Epithelial cell of esophagus (primary cell): ENCODE measurements around the gene ATP5MC2.
"Not testable (repeated sequence)": the region's sequence is repeated elsewhere in the genome, so short reads cannot be mapped to it uniquely, and the experiment has no call there.

Experiments
- DNase-seq: peaks from one replicate; pipeline ENCODE4 v3.0.0; 2010; ENCODE audit warnings: low read depth
- H3K4me3 ChIP-seq: 2 replicates; pipeline ENCODE4 v1.5.1; 2011; ENCODE audit warnings: mild to moderate bottlenecking, low read length, control low read depth
- CTCF ChIP-seq: IDR thresholded peaks from 2 replicates; pipeline ENCODE4 v1.5.1; 2011; ENCODE audit warnings: low read depth, mild to moderate bottlenecking, low read length, control low read depth, inconsistent platforms; ENCODE audit not compliant: insufficient read depth; ENCODE audit errors: missing control alignments

Gene ATP5MC2

GRCh38 chr12:53694756-53695151 is 18.9 kb upstream of the ATP5MC2 start:
- DNase-seq = no peak

GRCh38 chr12:53688134-53688533 is 12.3 kb upstream of the ATP5MC2 start:
- TF ChIP-seq CTCF = no peak
- DNase-seq = no peak
- no peak overlapping the region for H3K4me3 ChIP-seq

More at GRCh38 chr12:53694756-53695151, 18.9 kb upstream of the ATP5MC2 start:
- no peak overlapping the region for H3K4me3 ChIP-seq
- no peak for TF ChIP-seq CTCF

- no peak for TF ChIP-seq CTCF
- no peak for DNase-seq
- no peak overlapping the region for H3K4me3 ChIP-seq
These were observed 10.6 kb upstream of the ATP5MC2 start for GRCh38 chr12:53686436-53686835.

- H3K4me3 ChIP-seq = no peak overlapping the region
- TF ChIP-seq CTCF = no peak
- DNase-seq = no peak
These were observed 8.9 kb upstream of the ATP5MC2 start for GRCh38 chr12:53684654-53685220.

- DNase-seq = no peak
- no peak overlapping the region for H3K4me3 ChIP-seq
- TF ChIP-seq CTCF = no peak
These were observed 8.1 kb upstream of the ATP5MC2 start for GRCh38 chr12:53683983-53684382.

- no peak for DNase-seq
- H3K4me3 ChIP-seq = no peak overlapping the region
- no peak for TF ChIP-seq CTCF
These were observed 7.6 kb upstream of the ATP5MC2 start for GRCh38 chr12:53683494-53683893.

GRCh38 chr12:53680061-53680460 is 4.2 kb upstream of the ATP5MC2 start:
- DNase-seq, H3K4me3 ChIP-seq: not testable (repeated sequence)
